Stimulated activated naive CD8-positive, alpha-beta T cell treated with anti-CD3 and anti-CD28 coated beads, Interleukin-15, Interleukin-2, amounts not matched to agents 100 U/mL and 50 U/mL, for 24 hours (primary cell): ENCODE data around the gene CCR7.
"Not testable (repeated sequence)": the region's sequence is repeated elsewhere in the genome, so short reads cannot be mapped to it uniquely, and the experiment has no call there.

ENCODE experiments used
- ATAC-seq: fragments of 150-1000 bp; cut with Tn5 transposase; one replicate; pipeline ENCODE4 v1.10.0; 2021
- DNase-seq: peaks from one replicate; pipeline ENCODE4 v3.0.0; 2021

The CCR7 gene

DNA sequence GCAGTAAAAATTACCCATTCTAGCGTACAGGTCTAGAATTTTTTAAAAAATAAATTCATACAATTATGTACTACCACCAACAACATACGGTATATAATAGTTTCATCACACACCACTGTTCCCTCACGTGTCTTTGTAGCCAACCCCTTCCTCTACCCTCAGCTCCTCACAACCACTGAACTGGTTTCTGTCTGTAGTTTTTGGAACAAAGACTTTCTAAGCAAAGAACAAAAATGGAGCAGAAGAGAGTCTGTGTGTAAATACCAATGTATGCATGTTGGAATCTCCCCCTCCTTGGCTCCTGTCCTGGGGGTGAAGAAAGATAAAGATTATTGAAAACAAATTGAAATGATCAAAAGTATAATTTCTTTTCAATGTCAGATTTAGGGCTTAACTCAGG, 31.9 kb upstream of the CCR7 start:
- no peak for DNase-seq
- no peak for ATAC-seq

DNA sequence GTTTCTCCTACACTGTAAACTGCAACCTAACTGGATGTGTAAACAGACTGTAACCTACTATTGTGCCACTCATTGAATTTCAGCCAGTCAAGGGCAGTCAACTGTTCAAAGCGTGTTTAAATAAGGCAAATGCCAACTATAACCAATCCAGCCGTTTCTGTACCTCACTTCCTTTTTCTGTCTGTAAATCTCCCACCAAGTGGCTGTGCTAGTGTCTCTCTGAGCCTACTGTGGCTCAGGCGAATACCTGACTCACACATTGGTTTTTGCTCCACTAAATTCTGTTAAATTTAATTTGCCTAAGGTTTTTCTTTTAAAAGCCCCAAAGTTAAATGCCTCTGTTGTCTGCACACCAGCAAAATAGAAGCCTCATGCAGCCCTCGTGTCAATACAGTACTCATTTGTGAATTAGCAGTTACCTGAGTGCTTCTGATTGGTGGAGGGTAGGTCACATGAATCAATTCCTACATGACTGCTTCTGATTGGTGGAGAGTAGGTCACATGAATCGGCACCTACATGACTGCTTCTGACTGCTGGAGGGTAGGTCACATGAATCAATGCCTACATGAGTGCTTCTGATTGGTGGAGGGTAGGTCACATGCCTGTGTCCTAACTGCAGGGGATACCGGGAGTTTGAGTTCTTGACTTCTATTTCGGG, 31.1 kb upstream of the CCR7 start:
- peak; percentile 40 for ATAC-seq
- peak; percentile 20 for DNase-seq

DNA sequence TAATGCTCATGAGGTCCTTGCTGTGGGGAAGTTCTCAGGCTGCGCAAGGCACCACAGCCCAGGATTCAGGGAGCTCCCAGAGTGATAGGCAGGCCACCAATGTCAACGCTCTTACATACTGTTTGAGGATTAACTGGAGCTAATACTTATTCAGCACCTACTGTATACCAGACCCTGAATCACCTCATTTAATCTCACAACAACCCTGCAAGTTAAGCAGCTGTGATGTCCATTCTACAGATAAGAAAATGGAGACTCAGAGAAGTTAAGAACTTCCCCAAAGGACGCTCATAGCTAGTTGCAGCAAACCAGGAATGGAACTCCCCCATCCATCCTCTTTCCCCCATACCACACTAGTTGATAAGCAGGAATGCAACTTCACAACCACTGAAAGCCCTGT, 25.5 kb upstream of the CCR7 start:
- DNase-seq (no peak), ATAC-seq (no peak)

DNA sequence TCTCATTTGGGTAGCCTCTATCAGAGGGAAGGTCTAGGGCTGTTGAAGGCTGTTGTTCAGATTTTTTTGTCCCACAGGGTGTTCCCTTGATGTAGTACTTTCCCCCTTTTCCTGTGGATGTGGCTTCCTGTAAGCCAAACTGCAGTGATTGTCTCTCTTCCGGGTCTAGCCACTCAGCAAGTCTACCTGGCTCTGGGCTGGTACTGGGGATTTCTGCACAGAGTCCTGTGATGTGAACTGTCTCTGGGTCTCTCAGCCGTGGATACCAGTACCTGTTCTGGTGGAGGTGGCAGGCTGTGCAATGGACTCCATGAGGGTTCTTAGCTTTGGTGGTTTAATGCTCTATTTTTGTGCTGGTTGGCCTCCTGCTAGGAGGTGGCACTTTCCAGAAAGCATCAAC, 23.3 kb upstream of the CCR7 start:
- DNase-seq (no peak), ATAC-seq (no peak)

DNA sequence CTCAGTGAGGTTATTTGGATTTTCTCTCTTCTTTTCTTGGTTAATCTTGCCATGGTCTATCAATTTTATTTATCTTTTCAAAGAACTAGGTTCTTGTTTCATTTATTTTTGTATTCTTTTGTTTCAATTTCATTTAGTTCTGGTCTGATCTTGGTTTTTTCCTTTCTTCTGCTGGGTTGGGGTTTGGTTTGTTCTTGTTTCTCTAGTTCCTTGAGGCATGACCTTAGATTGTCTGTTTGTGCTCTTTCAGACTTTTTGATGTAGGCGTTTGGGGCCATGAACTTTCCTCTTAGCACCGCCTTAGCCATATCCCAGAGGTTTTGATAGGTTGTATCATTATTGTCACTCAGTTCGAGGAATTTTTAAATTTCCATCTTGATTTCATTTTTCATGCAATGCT, 21.0 kb upstream of the CCR7 start:
- ATAC-seq, DNase-seq: not testable (repeated sequence)

DNA sequence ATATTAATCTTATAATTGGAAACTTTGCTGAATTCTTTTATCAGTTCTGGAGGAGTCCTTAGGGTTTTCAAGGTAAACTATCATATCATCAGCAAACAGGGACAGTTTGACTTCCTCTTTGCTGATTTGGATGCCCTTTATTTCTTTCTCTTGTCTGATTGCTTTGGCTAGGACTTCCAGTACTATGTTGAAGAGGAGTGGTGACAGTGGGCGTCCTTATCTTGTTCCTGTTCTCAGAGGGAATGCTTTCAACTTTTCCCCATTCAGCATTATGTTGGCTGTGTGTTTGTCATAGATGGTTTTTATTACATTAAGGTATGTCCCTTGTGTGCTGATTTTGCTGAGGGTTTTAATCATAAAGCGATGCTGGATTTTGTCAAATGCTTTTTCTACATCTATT, 19.7 kb upstream of the CCR7 start:
- ATAC-seq, DNase-seq: not testable (repeated sequence)

DNA sequence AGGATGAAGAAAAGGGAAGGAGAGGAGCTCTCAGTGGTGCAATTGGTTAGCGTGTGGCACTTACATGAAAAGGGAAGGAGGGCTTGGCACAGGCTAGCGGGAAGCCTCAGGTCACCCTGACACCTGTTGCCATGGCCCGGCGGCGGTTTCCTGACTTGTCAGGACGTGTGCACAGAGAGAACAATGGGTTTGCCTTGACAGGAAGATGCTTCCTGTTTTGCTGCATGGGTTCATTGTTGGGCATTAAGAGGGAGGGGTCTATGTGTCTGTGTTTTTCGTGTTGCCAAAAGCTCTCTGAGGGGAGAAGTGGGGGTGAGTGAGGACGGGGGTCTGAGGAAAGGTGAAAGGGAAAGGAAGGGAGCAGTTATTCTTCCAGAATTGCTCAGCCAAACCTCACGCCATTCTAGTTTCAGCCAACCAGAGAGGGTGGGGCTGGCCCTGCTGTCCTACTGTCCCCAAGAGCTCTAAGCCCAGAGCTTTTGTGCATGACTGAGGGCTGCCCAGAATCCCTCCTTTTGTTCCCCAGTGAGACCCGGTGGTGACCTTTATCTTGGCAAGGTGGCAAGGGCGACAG, 17.1 kb upstream of the CCR7 start:
- peak; percentile 68 for DNase-seq
- peak; percentile 68 for ATAC-seq

DNA sequence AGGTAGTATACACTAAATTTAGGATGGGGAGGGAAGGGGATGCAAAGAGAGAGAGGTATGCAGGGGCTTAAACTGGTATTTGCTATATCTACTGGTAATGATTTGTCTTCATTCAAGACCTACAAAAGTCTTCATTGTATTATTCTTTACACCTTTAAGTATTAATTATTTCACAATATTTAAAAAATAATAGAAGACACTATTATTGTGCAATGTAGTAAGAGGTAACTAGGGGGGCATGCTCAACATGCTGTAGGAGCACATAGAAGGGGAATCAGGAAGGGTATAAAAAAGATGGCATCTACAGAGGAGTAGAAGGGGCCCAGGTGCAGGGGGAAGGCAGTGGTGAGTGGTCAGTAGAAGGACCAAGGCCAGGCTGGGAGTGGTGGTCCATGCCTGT, 14.9 kb upstream of the CCR7 start:
- no peak for ATAC-seq
- no peak for DNase-seq

DNA sequence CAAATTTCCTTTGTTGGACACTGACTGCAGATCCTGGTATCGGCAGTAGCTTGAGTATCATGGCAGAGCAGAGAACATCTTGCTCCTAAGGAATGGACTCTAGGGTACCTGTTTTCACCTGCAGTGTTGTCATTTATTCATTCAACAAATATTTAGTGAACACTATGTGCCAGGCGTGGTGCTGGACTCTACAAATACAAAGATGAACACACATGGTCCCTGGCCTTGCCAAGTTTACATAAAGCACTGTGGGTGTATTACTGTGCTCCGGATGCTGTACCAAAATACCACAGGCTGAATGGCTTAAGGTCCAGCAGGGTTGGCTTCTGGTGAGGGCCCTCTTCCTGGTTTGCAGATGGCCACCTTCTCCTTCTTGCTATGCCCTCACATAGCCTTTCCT, 14.2 kb upstream of the CCR7 start:
- DNase-seq (no peak), ATAC-seq (no peak)

DNA sequence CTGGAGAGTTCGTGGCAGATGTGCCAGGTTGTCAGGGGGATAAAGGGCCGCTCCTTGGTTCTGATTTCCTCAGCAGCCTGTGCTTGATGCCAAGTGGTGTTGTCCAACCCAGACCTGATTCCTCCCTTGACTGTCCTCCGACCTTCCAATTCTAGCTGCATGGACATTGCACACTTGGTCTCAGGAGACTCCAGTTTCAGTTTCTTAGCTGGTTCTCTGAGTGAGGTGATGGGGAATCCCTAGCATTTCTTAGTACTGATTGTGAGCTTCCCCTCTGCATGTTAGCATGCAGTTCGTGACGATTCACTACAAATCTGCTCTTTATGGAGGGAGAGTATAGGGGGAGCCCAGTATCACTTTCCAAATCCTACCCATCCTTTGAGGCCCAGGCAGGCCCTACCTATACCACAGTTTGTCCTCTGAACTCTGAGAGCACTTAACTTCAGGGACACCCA, 12.4 kb upstream of the CCR7 start:
- DNase-seq, result peak; percentile 39
- ATAC-seq, result peak; percentile 94

DNA sequence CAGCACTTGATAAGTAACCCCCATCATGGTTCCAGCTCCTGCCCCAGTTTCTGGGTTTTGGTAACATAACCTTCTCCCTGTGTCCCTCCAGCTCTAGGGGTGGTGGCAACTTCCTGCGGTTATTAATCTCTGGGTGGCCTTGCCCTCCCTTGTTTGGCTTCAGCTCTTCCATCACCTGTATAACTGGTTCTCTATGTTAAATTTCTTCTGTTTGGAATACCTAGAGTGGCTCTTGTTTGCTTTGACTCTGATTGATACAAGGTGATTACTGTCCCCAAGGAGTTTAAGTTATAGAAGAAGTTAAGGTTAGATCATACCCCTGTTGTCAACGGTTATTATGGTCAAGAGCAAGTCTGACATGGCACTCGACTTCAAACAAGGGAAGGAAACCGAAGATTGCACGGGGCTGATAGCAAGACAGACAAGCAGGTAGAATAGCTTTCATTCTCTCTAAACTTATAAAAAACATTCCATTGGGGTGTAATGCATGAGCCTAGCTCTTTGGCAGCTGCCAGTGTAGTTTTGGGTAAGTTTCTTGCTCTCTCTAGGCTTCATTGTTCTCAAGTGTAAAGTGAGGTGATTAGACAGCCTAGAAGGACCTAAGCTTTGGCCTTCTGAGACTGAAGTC, 11.0 kb upstream of the CCR7 start:
- no peak for DNase-seq

DNA sequence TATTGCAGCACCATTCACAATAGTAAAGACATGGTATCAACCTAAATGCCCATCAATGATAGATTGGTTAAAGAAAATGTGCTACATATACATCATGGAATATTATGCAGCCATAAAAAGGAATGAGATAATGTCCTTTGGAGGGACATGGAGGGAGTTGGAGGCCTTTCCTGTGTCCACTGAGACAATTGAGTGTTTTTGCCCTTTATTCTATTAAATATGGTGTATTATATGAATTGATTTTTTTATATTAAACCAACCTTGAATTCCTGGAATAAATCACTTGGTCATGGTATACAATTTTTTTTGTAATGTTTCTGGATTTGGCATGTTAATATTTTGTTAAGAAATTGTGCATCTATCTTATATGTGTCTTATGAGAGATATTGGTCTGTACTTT, 9.0 kb upstream of the CCR7 start:
- ATAC-seq (no peak), DNase-seq (no peak)

More for the DNA sequence above, 11.0 kb upstream of the CCR7 start:
- ATAC-seq, result no peak

DNA sequence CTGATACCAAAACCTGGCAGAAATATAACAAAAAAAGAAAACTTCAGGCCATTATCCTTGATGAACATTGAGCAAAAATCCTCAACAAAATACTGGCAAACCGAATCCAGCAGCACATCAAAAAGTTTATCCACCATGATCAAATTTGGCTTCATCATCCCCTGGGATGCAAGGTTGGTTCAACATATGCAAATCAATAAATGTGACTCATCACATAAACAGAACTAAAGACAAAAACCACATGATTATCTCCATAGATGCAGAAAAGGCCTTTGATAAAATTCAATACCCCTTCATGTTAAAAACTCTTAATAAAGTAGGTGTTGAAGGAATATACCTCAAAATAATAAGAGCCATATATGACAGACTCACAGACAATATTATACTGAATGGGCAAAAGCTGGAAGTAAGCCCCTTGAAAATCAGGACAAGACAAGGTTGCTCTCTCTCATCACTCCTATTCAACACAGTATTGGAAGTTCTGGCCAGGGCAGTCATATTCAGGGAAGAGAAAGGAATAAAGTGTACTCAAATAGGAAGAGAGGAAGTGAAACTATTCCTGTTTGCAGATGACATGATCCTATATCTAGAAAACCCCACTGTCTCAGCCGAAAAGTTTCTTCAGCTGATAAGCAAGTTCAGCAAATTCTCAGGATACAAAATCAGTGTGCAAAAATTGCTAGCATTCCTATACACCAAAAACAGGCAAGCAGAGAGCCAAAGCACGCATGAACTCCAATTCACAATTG, 7.1 kb upstream of the CCR7 start:
- ATAC-seq, DNase-seq: not testable (repeated sequence)

DNA sequence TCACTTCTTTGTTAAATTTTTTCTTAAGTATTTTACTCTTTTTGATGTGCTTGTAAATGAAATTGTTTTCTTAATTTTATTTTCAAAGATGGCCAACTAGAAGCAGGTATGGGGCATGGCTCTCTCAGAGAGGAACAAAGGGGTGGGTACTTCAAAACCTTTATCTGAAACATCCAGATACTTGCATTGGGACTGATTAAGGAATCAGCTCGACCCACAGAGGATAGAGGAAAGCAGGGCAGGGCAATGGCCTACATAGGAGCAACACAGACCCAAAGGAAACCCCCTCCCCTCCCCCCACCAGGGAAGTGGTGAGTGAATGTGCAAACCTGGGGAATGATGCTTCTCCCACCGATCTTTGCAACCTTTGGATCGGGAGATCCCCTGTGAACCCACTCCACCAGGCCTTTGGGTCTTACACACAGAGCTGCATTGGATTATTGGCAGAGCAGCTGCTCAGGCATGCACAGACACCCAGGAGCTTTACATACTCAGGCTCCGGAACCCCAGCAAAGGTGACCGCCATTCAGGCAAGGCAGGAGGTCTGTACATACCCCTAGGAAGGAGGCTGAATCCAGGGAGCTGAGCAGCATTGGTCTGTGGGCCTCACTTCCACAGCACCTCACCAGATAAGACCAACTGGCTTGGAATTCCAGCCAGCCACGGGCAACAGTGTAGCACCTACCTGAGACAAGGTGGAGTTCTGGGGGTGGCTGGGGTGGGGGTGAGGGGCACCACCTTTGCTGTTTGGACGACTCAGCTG, 3.0 kb upstream of the CCR7 start:
- ATAC-seq, result no peak

DNA sequence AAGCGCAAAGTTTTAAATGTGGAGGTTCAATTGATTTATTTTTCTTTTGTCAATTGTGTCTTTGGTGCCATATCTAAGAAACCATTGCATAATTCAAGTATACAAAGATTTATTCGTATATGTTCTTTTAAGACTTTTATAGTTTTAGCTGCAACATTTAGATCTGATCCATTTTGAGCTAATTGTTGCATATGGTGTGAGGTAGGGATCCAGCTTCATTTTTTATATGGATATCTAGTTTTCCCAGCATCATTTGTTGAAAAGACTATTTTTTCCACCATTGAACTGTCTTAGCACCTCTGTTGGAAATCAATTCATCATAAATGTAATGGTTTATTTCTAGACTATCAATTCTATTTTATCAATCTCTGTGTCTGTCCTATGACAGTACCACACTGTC, 2.1 kb upstream of the CCR7 start:
- ATAC-seq (no peak), DNase-seq (no peak)

More for the DNA sequence above, 3.0 kb upstream of the CCR7 start:
- peak; percentile 14 for DNase-seq

DNA sequence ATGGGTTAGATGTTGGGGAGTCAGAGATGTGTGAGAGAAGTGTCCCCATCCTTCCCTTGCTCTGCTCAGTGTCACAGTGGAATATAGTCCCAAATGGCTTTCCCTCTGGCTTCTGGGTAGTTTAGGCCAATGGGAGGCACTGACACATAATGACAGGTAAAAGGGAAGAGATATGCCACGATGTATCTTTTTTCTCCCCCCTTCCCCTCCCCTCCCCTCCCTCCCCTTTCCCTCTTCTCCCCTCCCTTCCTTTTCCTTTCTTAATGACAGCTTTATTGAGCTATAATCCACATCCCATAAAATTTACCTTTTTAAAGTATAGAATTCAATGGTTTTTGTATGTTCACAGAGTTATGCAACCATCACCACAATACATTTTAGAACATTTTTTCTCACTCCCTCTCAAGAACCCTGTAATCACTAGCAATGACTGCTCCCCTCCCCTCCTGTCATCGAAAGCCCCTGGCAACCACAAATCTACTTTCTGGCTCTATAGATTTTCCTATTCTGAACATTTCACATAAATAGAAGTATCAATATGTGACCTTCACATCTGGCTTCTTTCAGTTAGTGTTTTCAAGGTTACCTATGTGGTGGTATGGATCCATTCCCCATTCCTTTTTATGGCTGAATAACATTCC, 617 bp upstream of the CCR7 start:
- DNase-seq (peak; percentile 21), ATAC-seq (no peak)

DNA sequence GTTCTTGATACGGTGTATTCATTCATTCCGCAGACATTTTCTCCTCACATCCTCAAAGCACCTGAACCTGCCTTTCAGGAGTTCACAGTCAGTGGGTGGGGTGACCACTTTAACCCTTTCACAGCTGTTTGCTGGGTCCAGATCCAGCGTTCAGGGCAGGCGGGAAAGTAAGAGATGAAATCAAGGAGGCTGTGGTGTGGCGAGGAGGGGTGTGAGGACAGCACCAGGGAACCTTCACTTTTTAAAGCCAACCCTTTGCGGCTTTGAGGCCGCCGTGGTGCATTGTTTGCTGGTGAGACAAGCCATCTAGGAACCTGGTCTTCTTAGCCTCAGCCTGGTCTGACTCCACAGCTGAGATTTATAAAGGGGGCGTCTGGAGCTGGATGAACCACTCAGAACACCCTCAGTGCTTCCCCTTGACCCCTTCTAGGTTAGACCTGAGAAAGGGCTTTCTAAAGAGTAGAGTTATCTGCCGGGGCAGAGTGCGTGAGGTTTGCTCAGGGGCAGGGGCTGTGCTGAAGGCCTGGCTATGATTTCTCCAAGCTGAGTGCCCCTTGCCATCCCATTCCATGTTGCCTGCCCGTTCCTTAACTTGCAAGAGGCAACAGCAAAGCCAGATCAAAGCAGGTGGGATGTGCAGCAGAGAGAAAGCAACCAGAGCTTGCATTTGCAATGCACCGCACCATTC, 933 bp downstream of the CCR7 start:
- ATAC-seq (no peak), DNase-seq (peak; percentile 63)

DNA sequence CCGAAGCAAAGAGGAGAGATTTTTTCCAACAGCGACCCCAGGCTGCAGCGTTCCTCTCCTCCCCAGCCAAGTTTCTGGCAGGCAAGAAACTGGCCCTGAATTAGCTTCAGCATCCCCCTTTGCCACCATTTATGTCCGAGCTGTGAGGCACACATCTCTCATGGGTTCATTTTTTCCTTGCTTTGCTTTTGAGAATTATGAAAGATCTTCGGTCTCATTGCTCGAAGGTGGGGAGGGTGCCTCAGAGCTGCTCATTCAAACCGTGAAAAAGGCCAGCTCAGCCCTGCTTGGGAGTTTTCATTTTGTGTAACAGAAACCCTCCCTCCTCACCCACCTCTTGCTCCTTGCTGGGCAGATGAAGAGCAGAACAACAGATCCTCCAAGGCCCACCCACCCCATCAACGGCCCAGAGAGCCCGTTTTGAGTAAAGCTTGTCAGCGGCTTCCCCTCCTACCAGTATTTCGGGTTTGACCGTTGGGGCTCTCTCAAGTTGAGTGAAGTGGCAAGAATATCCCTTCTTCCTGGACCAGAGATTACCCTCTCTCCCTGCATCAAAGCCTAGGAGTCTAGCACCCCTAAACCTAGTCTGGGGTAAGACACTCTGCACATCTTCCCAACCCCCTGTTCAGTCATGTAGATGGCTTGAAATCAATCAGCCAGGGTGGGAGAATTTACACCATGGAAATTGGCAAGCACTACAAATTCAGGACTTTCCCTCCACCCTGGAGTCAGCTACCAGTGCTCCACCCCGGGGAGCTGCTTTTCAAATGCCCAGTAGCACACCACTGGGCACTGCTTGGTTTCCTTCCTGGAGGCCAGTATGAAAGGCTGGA, 1.8 kb downstream of the CCR7 start:
- ATAC-seq (peak; percentile 26), DNase-seq (peak; percentile 74)

DNA sequence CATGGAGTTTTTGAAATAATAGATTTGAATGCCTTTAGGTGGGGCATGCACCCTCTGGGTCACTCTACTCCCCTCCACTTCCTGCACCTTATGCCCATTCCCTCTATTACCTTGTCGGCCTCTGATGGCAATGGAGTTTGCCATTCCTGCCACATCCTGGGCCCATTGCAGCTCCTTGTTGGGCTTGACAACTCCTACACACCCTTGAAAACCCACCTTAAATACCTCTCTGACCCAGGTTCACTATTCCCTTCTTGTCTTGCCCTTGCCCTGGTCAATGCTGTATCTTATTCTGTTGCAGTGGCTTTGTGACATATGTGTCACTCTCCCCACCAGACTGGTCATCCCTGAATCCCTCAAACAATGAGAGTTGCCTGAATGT, 2.4 kb downstream of the CCR7 start:
- DNase-seq (peak; percentile 15), ATAC-seq (no peak)
